Astrocyte (in vitro differentiated cells and primary cell): ENCODE data around the gene IL20RB.

Experiments used
- EZH2 ChIP-seq: IDR thresholded peaks from 2 replicates; pipeline ENCODE4 v1.6.1; 2012; ENCODE audit warnings: mild to moderate bottlenecking, low read length, inconsistent platforms; ENCODE audit not compliant: insufficient read depth
- TF ChIP-seq, protein P1 (sequence below): IDR thresholded peaks from 2 replicates; pipeline ENCODE4 v1.5.1; 2011; ENCODE audit warnings: low read depth, mild to moderate bottlenecking, inconsistent platforms, low read length, moderate library complexity; ENCODE audit not compliant: insufficient read depth

DNA sequence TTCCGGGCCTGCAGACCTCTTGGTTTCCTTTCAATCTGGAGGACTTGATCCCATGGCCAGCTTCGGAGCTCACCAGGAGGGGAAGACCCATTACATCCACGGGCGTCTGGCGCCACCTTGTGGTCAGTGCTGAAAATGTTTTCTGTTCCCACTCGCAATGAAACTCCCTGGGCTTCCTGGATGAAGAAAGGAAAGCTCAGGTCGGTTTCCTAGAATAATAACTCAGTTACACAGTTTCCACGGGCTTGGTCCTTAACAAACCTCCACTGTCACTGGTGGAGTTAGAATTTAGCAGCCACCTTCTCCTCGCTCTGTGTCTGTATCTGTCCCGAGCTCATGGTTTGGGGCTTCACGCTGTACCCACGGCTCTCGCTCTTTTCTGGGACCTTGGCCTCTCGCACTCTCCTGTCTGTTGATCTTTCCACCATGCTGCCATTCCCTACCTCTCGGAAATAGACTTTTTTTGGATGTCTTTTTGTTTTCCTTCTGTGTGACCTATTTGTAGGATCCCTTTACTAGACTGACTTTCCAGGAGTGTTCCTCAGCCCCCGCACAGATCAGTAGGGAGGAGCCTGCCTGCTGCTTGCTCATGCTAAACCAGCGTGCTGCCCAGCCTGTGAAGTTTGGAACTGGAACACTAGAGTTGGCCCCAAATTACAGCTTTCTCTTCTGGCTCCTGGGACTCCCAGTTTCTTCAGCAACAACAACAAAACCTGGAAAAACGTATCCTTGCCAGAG lies 56.3 kb downstream of the IL20RB start:
- TF ChIP-seq, protein P1, sequence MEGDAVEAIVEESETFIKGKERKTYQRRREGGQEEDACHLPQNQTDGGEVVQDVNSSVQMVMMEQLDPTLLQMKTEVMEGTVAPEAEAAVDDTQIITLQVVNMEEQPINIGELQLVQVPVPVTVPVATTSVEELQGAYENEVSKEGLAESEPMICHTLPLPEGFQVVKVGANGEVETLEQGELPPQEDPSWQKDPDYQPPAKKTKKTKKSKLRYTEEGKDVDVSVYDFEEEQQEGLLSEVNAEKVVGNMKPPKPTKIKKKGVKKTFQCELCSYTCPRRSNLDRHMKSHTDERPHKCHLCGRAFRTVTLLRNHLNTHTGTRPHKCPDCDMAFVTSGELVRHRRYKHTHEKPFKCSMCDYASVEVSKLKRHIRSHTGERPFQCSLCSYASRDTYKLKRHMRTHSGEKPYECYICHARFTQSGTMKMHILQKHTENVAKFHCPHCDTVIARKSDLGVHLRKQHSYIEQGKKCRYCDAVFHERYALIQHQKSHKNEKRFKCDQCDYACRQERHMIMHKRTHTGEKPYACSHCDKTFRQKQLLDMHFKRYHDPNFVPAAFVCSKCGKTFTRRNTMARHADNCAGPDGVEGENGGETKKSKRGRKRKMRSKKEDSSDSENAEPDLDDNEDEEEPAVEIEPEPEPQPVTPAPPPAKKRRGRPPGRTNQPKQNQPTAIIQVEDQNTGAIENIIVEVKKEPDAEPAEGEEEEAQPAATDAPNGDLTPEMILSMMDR = peak; percentile 90
- no peak for TF ChIP-seq EZH2
